ENCODE data around the gene SLC6A12.
A peak's percentile ranks its signal among the peaks of the same experiment; 100 is the strongest.

SLC6A12 gene

GRCh38 chr12:175759-176158 lies 38.2 kb downstream of the SLC6A12 start:
- DNase-seq, result no peak

- peak in 1 of 2 experiments; percentile 73 for DNase-seq
Observed at GRCh38 chr12:175250-175649, 38.7 kb downstream of the SLC6A12 start.

- no peak for DNase-seq
Observed at GRCh38 chr12:174596-174995, 39.4 kb downstream of the SLC6A12 start.

GRCh38 chr12:174124-174523 lies 39.8 kb downstream of the SLC6A12 start:
- no peak for DNase-seq

GRCh38 chr12:172732-173161 lies 41.2 kb downstream of the SLC6A12 start:
- no peak for DNase-seq

- no peak for DNase-seq
Observed at GRCh38 chr12:171743-172676, 41.9 kb downstream of the SLC6A12 start.

GRCh38 chr12:171276-171675 lies 42.7 kb downstream of the SLC6A12 start:
- no peak for DNase-seq

- DNase-seq, result no peak
Observed at GRCh38 chr12:170371-171225, 43.4 kb downstream of the SLC6A12 start.

- DNase-seq, result no peak
Observed at GRCh38 chr12:169528-170370, 44.2 kb downstream of the SLC6A12 start.

- no peak for DNase-seq
Observed at GRCh38 chr12:168763-169525, 45.0 kb downstream of the SLC6A12 start.

GRCh38 chr12:167959-168600 lies 45.9 kb downstream of the SLC6A12 start:
- DNase-seq, result no peak

GRCh38 chr12:166425-167075 lies 47.4 kb downstream of the SLC6A12 start:
- no peak for DNase-seq

- DNase-seq, result no peak
Observed at GRCh38 chr12:165862-166368, 48.0 kb downstream of the SLC6A12 start.

GRCh38 chr12:164207-164606 lies 49.8 kb downstream of the SLC6A12 start:
- no peak for DNase-seq

- DNase-seq, result no peak
Observed at GRCh38 chr12:163406-163986, 50.5 kb downstream of the SLC6A12 start.

GRCh38 chr12:162467-163307 lies 51.3 kb downstream of the SLC6A12 start:
- no peak for DNase-seq

GRCh38 chr12:161823-162222 lies 52.1 kb downstream of the SLC6A12 start:
- no peak for DNase-seq

- no peak for DNase-seq
Observed at GRCh38 chr12:160858-161257, 53.1 kb downstream of the SLC6A12 start.

- no peak for DNase-seq
Observed at GRCh38 chr12:159156-159782, 54.7 kb downstream of the SLC6A12 start.
